KMS-11 (cell line): ENCODE results near the gene C3orf38.

Source experiments
- H2AFZ ChIP-seq: fragments of 200-600 bp; sonication (generic); 2 replicates; pipeline ENCODE4 v1.6.1; 2016; ENCODE audit warnings: antibody characterized with exemption, mixed run types, low read depth
- H3K27ac ChIP-seq: fragments of 200-600 bp; sonication (generic); 2 replicates; pipeline ENCODE4 v1.6.1; 2016; ENCODE audit warnings: mild to moderate bottlenecking, mixed run types
- H3K27me3 ChIP-seq: fragments of 200-600 bp; sonication (generic); 2 replicates; pipeline ENCODE4 v1.6.1; 2017; ENCODE audit warnings: mild to moderate bottlenecking, low read depth, mixed run types, moderate library complexity; ENCODE audit not compliant: insufficient read depth
- H3K36me3 ChIP-seq: fragments of 200-600 bp; sonication (generic); 2 replicates; pipeline ENCODE4 v1.6.1; 2017; ENCODE audit warnings: mild to moderate bottlenecking, mixed run types; ENCODE audit not compliant: insufficient read depth
- H3K4me1 ChIP-seq: fragments of 200-600 bp; sonication (generic); 2 replicates; pipeline ENCODE4 v1.6.1; 2016; ENCODE audit warnings: mild to moderate bottlenecking, low read depth, mixed run types; ENCODE audit not compliant: poor library complexity, severe bottlenecking
- H3K4me2 ChIP-seq: fragments of 200-600 bp; sonication (generic); 2 replicates; pipeline ENCODE4 v1.7.0; 2016; ENCODE audit warnings: mild to moderate bottlenecking, mixed run types
- H3K4me3 ChIP-seq: fragments of 200-600 bp; sonication (generic); IDR thresholded peaks from 2 replicates; pipeline ENCODE4 v1.6.1; 2017; ENCODE audit warnings: low read depth, low read length, mixed read lengths; ENCODE audit not compliant: insufficient read depth
- H3K79me2 ChIP-seq: fragments of 200-600 bp; sonication (generic); 2 replicates; pipeline ENCODE4 v1.6.1; 2016; ENCODE audit warnings: low read depth, mixed run types; ENCODE audit not compliant: insufficient read depth
- H3K9ac ChIP-seq: fragments of 200-600 bp; sonication (generic); 2 replicates; pipeline ENCODE4 v1.6.1; 2016; ENCODE audit warnings: mild to moderate bottlenecking, mixed run types
- H4K20me1 ChIP-seq: fragments of 200-600 bp; sonication (generic); 2 replicates; pipeline ENCODE4 v1.6.1; 2016; ENCODE audit warnings: mild to moderate bottlenecking, mixed run types; ENCODE audit not compliant: insufficient read depth
- CTCF ChIP-seq: fragments of 200-600 bp; sonication (generic); conservative IDR thresholded peaks from 2 replicates; pipeline ENCODE4 v1.6.1; 2017; ENCODE audit warnings: low read depth, mild to moderate bottlenecking, antibody characterized with exemption, low read length, moderate library complexity, mixed read lengths

C3orf38 gene

DNA sequence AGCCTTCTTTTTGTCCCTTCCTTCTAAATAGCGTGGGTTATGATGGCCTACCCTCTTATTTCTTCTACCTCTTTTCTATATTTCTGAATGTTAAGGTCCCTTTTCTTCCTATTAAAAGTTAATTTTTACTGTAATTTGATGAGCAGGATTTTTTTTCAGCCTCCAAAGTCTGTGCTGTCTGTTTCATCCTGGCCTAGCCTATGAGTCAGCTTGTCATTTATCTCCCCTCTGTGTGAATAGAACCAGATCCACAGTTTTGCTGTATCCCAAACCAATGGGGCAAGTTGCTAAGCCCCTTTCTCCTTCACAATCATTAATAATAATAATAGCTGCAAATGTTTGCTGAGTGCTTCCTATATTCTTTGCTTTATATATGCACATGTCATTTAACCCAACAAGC, 18.1 kb upstream of the C3orf38 start:
- Histone ChIP-seq H2AFZ (no peak overlapping the region), H3K27me3 (no peaks in the 10 kb centered on the region), H3K4me2 (no peak overlapping the region), H3K9ac (no peak overlapping the region), H3K36me3 (no peaks in the 10 kb centered on the region), H3K27ac (no peak overlapping the region), H3K4me1 (peaks cover 17% of the 10 kb centered on the region), H4K20me1 (no peaks in the 10 kb centered on the region), H3K4me3 (no peak overlapping the region), H3K79me2 (no peaks in the 10 kb centered on the region)
- TF ChIP-seq CTCF, result no peak

DNA sequence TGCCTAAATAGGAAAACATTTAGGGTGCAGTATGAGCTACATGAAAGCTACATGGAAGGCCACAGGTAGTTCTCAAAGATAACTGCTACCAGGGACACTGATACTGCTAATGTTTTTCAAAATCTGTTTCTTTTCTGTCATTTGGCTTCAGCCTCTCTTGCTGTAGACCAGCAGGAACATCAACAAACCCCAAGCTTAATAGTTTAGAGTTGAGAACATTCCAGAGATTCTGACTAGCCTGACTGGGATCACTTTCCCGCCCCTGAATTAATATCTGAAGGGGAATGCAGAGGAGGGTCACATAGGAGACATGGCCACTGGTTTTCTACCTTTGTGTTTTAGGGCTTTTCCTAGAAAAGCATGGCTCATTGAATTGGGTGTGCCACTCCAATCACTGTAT, 16.9 kb upstream of the C3orf38 start:
- Histone ChIP-seq H3K4me2 (no peak overlapping the region), H3K79me2 (no peaks in the 10 kb centered on the region), H3K27me3 (no peaks in the 10 kb centered on the region), H3K4me1 (peaks cover 17% of the 10 kb centered on the region), H3K27ac (no peak overlapping the region), H3K4me3 (no peak overlapping the region), H2AFZ (no peak overlapping the region), H3K36me3 (no peaks in the 10 kb centered on the region), H3K9ac (no peak overlapping the region), H4K20me1 (no peaks in the 10 kb centered on the region)
- no peak for TF ChIP-seq CTCF

GRCh38 chr3:88133711-88134263, 16.0 kb upstream of the C3orf38 start:
- H3K9ac ChIP-seq, result no peak overlapping the region
- H3K27me3 ChIP-seq, result no peaks in the 10 kb centered on the region
- H3K4me3 ChIP-seq, result no peak overlapping the region
- no peak overlapping the region for H2AFZ ChIP-seq
- H3K4me2 ChIP-seq, result no peak overlapping the region
- no peaks in the 10 kb centered on the region for H4K20me1 ChIP-seq
- H3K79me2 ChIP-seq, result no peaks in the 10 kb centered on the region
- H3K27ac ChIP-seq, result no peak overlapping the region
- peaks cover 17% of the 10 kb centered on the region for H3K4me1 ChIP-seq
- no peaks in the 10 kb centered on the region for H3K36me3 ChIP-seq
- no peak for TF ChIP-seq CTCF

DNA sequence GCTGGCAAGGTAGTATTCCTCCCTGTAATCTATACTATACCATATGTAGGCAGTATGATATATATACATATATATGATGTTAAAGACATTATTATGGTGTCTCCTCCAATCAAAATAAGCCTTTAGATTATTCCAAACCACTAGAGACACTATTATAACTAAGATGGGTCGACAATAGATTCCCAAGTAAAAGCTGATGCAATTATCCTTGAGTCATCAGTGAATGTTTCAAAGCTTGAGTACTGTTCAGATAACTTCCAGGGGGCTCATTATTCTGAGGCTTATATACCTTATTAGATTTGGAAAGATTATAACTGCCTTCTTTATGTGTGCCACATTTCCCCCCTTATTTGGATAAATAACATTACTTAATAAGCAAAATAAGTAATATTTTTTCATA, 11.9 kb upstream of the C3orf38 start:
- H3K4me3 ChIP-seq, result no peak overlapping the region
- H3K27ac ChIP-seq, result no peak overlapping the region
- no peak overlapping the region for H2AFZ ChIP-seq
- TF ChIP-seq CTCF, result no peak
- H3K9ac ChIP-seq, result no peak overlapping the region
- no peaks in the 10 kb centered on the region for H4K20me1 ChIP-seq
- no peaks in the 10 kb centered on the region for H3K36me3 ChIP-seq
- H3K27me3 ChIP-seq, result no peaks in the 10 kb centered on the region
- no peak overlapping the region for H3K4me2 ChIP-seq
- no peaks in the 10 kb centered on the region for H3K79me2 ChIP-seq
- peaks cover 17% of the 10 kb centered on the region for H3K4me1 ChIP-seq
